ENCODE data around the gene SEC61B. TPM values are rescaled to one million over a fixed set of nuclear protein-coding genes. Genes with fewer than 3 reads are reported as not detected.

Gene SEC61B
- total RNA-seq, 3 donors from 2014 or later = 81.5 to 122 (median 81.7) TPM

DNA sequence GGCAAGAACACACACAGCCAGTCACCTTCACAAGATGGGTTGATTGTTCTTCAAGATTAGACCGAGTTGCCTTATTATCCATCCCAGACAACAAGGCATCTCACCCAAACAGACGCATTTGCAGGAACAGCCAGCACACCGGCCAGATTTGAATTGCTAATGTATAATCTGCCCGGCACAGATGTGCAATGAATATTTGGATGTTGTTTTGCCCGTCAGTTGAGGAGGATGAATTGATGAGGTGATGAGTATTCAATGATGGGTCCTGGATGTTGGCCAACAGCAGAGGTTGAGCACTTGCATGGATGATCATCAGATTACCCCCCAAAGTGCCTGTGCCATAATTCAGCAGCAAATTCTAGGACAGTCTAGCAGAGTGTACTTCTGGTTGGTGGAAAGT is 20.5 kb upstream of the SEC61B start:
- Histone ChIP-seq H3K9me3 (no peaks in the 10 kb centered on the region), H3K36me3 (ENCODE audit: low read depth) (no peaks in the 10 kb centered on the region), H3K4me3 (no peak overlapping the region), H3K4me1 (ENCODE audit: low read depth) (no peaks in the 10 kb centered on the region)
- TF ChIP-seq, protein P1, sequence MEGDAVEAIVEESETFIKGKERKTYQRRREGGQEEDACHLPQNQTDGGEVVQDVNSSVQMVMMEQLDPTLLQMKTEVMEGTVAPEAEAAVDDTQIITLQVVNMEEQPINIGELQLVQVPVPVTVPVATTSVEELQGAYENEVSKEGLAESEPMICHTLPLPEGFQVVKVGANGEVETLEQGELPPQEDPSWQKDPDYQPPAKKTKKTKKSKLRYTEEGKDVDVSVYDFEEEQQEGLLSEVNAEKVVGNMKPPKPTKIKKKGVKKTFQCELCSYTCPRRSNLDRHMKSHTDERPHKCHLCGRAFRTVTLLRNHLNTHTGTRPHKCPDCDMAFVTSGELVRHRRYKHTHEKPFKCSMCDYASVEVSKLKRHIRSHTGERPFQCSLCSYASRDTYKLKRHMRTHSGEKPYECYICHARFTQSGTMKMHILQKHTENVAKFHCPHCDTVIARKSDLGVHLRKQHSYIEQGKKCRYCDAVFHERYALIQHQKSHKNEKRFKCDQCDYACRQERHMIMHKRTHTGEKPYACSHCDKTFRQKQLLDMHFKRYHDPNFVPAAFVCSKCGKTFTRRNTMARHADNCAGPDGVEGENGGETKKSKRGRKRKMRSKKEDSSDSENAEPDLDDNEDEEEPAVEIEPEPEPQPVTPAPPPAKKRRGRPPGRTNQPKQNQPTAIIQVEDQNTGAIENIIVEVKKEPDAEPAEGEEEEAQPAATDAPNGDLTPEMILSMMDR (IDR thresholded peaks at IDR 0.05) = no peak
- DNase-seq = no peak
- intact Hi-C loops (cut with DNase I, micrococcal nuclease) = no loop called here
- no peak for ATAC-seq

DNA sequence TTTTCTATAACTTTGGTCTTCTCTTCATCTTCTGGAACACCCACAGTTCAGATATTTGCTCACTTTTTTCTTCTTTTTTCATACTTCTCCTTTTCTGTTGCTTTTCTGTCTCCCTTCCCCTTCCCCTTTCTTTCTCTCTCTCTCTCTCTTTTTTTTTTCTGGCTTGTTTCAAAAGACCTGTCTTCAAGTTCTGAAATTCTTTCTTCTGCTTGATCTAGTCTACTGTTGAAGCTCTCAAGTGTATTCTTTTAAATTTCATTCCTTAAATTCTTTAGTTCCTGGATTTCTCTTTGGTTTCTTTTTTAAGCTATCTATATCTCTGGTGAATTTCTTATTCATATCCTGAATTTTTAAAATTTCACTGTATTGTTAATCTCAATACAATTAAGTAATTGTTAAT is 11.5 kb upstream of the SEC61B start:
- no peaks in the 10 kb centered on the region for H3K9me3 ChIP-seq
- H3K4me3 ChIP-seq = no peak overlapping the region
- TF ChIP-seq, protein P1 (IDR thresholded peaks at IDR 0.05) = no peak
- no peaks in the 10 kb centered on the region for H3K36me3 ChIP-seq (ENCODE audit: low read depth)
- no peak for ATAC-seq
- intact Hi-C loops (cut with DNase I, micrococcal nuclease) = no loop called here
- no peaks in the 10 kb centered on the region for H3K4me1 ChIP-seq (ENCODE audit: low read depth)
- DNase-seq = no peak

DNA sequence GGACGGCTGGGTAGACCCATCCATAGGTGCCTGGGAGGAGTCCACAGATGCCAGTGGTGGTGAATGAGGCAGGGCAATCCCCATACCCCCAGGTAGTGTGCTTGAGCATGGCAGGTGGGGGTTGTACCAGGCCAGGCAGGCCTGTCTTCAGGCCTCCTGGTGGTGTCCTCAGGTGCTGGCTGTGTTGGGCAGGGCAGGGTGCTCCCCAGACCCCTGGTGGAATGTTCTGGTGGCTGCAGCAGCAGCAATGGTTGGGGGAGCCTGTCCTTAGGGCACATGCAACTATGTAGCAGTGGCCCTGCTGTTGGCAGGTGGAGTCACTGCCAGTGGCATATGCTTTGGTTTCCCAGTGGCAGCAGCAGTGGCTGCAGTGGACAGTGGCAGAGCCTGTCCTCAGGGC is 10.3 kb upstream of the SEC61B start:
- Histone ChIP-seq H3K4me3 (no peak overlapping the region), H3K9me3 (no peaks in the 10 kb centered on the region), H3K36me3 (ENCODE audit: low read depth) (no peaks in the 10 kb centered on the region), H3K4me1 (ENCODE audit: low read depth) (no peaks in the 10 kb centered on the region)
- DNase-seq (no peak), ATAC-seq (no peak)
- TF ChIP-seq, protein P1 (IDR thresholded peaks at IDR 0.05) = no peak
- intact Hi-C loops (cut with DNase I, micrococcal nuclease) = no loop called here

DNA sequence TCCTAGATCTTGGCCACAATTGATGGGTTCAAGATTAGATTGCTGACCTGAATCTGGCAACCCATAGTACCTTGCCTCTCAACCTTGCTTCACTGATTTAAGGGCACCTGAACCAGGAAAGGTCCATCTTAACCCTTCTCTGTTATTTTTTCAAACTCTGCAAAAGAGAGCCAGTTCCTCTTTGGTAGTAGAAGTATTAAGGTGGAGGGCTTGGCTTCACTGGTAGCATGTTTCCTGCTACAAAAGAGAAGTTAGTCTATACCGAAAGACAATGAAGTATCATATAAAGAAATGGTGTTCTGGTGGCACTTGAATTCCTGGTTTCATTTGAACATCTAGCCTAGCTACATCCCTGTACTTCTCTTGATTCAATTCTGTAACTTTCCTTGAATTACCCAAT is 8.9 kb upstream of the SEC61B start:
- no peak overlapping the region for H3K4me3 ChIP-seq
- DNase-seq (no peak), ATAC-seq (no peak)
- intact Hi-C loops (cut with DNase I, micrococcal nuclease) = no loop called here
- H3K9me3 ChIP-seq = no peaks in the 10 kb centered on the region
- no peaks in the 10 kb centered on the region for H3K36me3 ChIP-seq (ENCODE audit: low read depth)
- H3K4me1 ChIP-seq (ENCODE audit: low read depth) = no peaks in the 10 kb centered on the region
- TF ChIP-seq, protein P1 (IDR thresholded peaks at IDR 0.05) = no peak

DNA sequence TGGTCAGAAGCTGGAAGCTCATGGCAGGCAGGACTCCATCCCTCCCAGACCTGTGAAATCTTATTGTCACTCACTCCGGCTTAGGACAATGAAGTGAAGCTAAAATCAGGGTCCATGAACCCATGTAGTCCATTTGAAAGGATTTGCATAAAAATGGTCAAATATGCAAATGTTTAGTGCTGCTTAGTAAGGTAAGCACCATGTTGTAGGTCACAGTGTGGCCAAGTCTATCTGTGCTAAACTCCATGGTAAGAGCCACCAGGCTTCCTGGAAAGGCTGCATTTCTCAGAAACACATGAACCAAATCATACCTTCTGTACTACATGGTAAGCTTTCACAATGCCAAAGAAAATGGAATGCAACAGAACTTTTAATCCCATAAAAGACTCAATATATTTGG is 6.0 kb upstream of the SEC61B start:
- Histone ChIP-seq H3K4me1 (ENCODE audit: low read depth) (peaks cover 11% of the 10 kb centered on the region), H3K36me3 (ENCODE audit: low read depth) (no peaks in the 10 kb centered on the region), H3K4me3 (no peak overlapping the region), H3K9me3 (no peaks in the 10 kb centered on the region)
- ATAC-seq (no peak), DNase-seq (no peak)
- TF ChIP-seq, protein P1 (IDR thresholded peaks at IDR 0.05) = no peak
- intact Hi-C loops (cut with DNase I, micrococcal nuclease) = no loop called here

DNA sequence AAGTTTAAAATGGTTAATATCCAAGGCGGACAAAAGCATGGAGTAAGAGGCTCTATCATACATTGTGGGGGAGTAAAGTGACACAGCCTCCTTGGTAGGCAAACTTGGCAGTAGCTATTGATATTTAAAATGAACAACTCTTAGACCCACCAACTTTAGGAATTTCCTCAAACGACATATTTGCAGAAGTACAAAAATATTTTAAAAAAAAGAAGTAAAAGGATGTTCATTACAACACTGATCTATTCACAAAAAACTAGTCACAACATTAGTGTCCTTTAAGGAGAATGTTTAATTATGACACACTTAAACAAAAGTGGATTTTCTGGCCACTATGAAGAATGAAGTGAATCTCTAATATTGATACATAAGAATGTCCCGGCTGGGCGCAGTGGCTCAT is 2.1 kb upstream of the SEC61B start:
- H3K36me3 ChIP-seq (ENCODE audit: low read depth) = no peaks in the 10 kb centered on the region
- DNase-seq (no peak), ATAC-seq (no peak)
- TF ChIP-seq, protein P1 (IDR thresholded peaks at IDR 0.05) = no peak
- H3K4me3 ChIP-seq = no peak overlapping the region
- no peaks in the 10 kb centered on the region for H3K9me3 ChIP-seq
- intact Hi-C loops (cut with DNase I, micrococcal nuclease) = no loop called here
- peaks cover 26% of the 10 kb centered on the region for H3K4me1 ChIP-seq (ENCODE audit: low read depth)

Measured in mucosa of descending colon (tissue), 3 donors.